GM19240 (cell line): Measurements from ENCODE around the gene TOP2B.

Experiments used
- DNase-seq: peaks from one replicate; pipeline ENCODE4 v3.0.0; 2011; ENCODE audit warnings: low spot score; ENCODE audit not compliant: insufficient read length

TOP2B gene

GRCh38 chr3:25664812-25665314 is at the start of gene TOP2B:
TSS of gene TOP2B (minus strand) at chr3:25664907. CDS start at chr3:25664297, 610 bp downstream.
- peak; percentile 86 for DNase-seq

- DNase-seq = no peak
These were observed 48.8 kb upstream of the TOP2B start for GRCh38 chr3:25713341-25713985.

- no peak for DNase-seq
These were observed 46.4 kb upstream of the TOP2B start for GRCh38 chr3:25711090-25711489.

- DNase-seq = no peak
These were observed 43.3 kb upstream of the TOP2B start for GRCh38 chr3:25708036-25708435.

GRCh38 chr3:25707268-25707926 is 42.7 kb upstream of the TOP2B start:
- no peak for DNase-seq

- DNase-seq = no peak
These were observed 41.5 kb upstream of the TOP2B start for GRCh38 chr3:25706213-25706612.

- no peak for DNase-seq
These were observed 32.8 kb upstream of the TOP2B start for GRCh38 chr3:25697553-25697952.

- DNase-seq = no peak
These were observed 31.2 kb upstream of the TOP2B start for GRCh38 chr3:25695731-25696420.

GRCh38 chr3:25693238-25693637 is 28.5 kb upstream of the TOP2B start:
- no peak for DNase-seq

- no peak for DNase-seq
These were observed 27.6 kb upstream of the TOP2B start for GRCh38 chr3:25692341-25692740.

- DNase-seq = no peak
These were observed 26.2 kb upstream of the TOP2B start for GRCh38 chr3:25690768-25691533.

- DNase-seq = no peak
These were observed 24.5 kb upstream of the TOP2B start for GRCh38 chr3:25689226-25689625.

- no peak for DNase-seq
These were observed 23.0 kb upstream of the TOP2B start for GRCh38 chr3:25687742-25688141.

GRCh38 chr3:25686766-25687165 is 22.1 kb upstream of the TOP2B start:
- no peak for DNase-seq

- DNase-seq = no peak
These were observed 19.2 kb upstream of the TOP2B start for GRCh38 chr3:25683882-25684281.

- DNase-seq = no peak
These were observed 18.7 kb upstream of the TOP2B start for GRCh38 chr3:25683410-25683809.

- DNase-seq = no peak
These were observed 15.1 kb upstream of the TOP2B start for GRCh38 chr3:25679642-25680302.

GRCh38 chr3:25679166-25679565 is 14.5 kb upstream of the TOP2B start:
- no peak for DNase-seq

- no peak for DNase-seq
These were observed 13.9 kb upstream of the TOP2B start for GRCh38 chr3:25678581-25678980.

GRCh38 chr3:25677121-25677520 is 12.4 kb upstream of the TOP2B start:
- DNase-seq = no peak

- no peak for DNase-seq
These were observed 10.0 kb upstream of the TOP2B start for GRCh38 chr3:25674670-25675069.
